HCT116 (cell line): Measurements from ENCODE around the gene MYL4.

Experiments used
- CEBPB ChIP-seq: IDR thresholded peaks from 2 replicates; pipeline ENCODE4 v1.6.1; 2012; ENCODE audit warnings: low read depth
- EGR1 ChIP-seq: IDR thresholded peaks from 2 replicates; pipeline ENCODE4 v1.6.1; 2012; ENCODE audit warnings: low read depth
- EZH2 ChIP-seq: fragments of 200-600 bp; sonication (generic); IDR thresholded peaks from 2 replicates; pipeline ENCODE4 v1.6.1; 2017; ENCODE audit warnings: antibody characterized with exemption, mixed run types
- JUND ChIP-seq: IDR thresholded peaks from 2 replicates; pipeline ENCODE4 v1.6.1; 2012
- POLR2A ChIP-seq: IDR thresholded peaks from 2 replicates; pipeline ENCODE4 v1.7.0; 2011; ENCODE audit warnings: borderline replicate concordance; ENCODE audit not compliant: insufficient read depth, insufficient read length; ENCODE audit errors: extremely low read depth
- POLR2AphosphoS5 ChIP-seq: IDR thresholded peaks from 2 replicates; pipeline ENCODE4 v1.6.1; 2011; ENCODE audit warnings: mild to moderate bottlenecking, low read depth, low read length, moderate library complexity
- RAD21 ChIP-seq: IDR thresholded peaks from 2 replicates; pipeline ENCODE4 v1.6.1; 2012; ENCODE audit warnings: low read depth, mild to moderate bottlenecking
- SIN3A ChIP-seq: IDR thresholded peaks from 2 replicates; pipeline ENCODE4 v1.6.1; 2012; ENCODE audit warnings: low read depth
- TCF7L2 ChIP-seq: IDR thresholded peaks from 2 replicates; pipeline ENCODE4 v1.7.0; 2011; ENCODE audit warnings: borderline replicate concordance, inconsistent platforms; ENCODE audit not compliant: insufficient read depth, insufficient read length; ENCODE audit errors: extremely low read depth
- ZFX ChIP-seq: fragments of 450-650 bp; IDR thresholded peaks from 2 replicates; pipeline ENCODE4 v1.6.1; 2017
- ZNF274 ChIP-seq: fragments of 200-500 bp; sonication (Bioruptor generic); IDR thresholded peaks from 2 replicates; pipeline ENCODE4 v1.6.1; 2014; ENCODE audit warnings: mild to moderate bottlenecking, low read depth, low read length, inconsistent platforms
- TF ChIP-seq, protein P1 (sequence below), 3 experiments: fragments of 200-600 bp in 1 of 3; sonication (generic) in 1 of 3; IDR thresholded peaks in 2 of 3; conservative IDR thresholded peaks in 1 of 3; 2 replicates each; pipeline ENCODE4 v1.5.1; 2012 to 2017; ENCODE audit warnings: low read depth in 2 of 3, low read length in 2 of 3, antibody characterized with exemption in 1 of 3, borderline replicate concordance in 1 of 3, control low read depth in 1 of 3, mild to moderate bottlenecking in 1 of 3, mixed read lengths in 1 of 3, mixed run types in 1 of 3, moderate library complexity in 1 of 3; ENCODE audit not compliant: insufficient read depth in 1 of 3
- TF ChIP-seq, protein P2 (sequence below): IDR thresholded peaks from 2 replicates; pipeline ENCODE4 v1.6.1; 2012
- TF ChIP-seq, protein P3 (sequence below): IDR thresholded peaks from 2 replicates; pipeline ENCODE4 v1.6.1; 2012; ENCODE audit warnings: low read depth

DNA sequence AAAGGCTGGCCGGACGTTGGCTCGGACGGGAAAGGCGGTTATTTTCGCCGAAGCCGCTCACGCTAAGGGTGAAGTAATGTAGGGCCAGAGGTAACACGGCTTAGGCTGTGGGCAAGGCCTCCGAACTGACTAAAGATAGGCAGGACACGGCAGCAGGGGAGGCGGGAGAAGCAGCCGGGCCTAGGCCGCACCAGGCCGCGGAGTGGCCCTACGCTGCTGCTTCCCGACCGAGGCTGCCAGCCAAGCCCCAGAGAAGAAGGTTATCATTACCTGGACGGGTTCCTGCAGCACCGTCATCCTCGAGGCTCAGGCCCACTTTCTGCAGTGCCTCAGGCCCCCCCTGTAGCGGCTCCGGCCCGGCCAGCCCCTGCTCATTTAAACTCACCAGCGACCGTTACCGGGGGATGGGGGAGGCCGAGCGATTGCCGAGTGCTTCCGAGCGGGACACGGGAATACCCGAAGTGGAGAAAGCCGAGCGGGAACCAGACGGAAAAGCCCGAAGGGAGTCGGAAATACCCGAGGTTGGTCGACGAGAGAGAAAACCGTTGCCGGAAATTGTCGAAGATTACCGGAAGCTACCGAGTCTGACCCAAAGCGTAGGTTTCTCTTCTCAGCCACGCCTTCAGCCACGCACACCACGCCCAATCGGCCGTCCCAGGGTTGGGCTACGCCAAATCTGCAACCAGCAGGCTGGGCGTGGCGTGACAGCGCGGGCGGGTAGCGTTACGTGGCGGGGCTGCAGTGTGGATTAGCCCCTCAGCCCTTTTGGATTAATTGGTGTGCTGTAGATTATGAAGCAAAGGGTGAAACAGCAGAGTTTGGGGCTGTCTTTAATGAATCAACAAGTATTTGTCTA, 20.0 kb upstream of the MYL4 start, which contains the start of gene CDC27:
- TF ChIP-seq ZFX (peak; percentile 100), EZH2 (no peak), POLR2A (peak; percentile 92), SIN3A (peak; percentile 62), POLR2AphosphoS5 (peak; percentile 88), RAD21 (no peak), EGR1 (peak; percentile 15; the same call in 1 of the 2 replicates), ZNF274 (no peak), TCF7L2 (no peak), JUND (no peak), CEBPB (no peak)
- TF ChIP-seq, protein P1, sequence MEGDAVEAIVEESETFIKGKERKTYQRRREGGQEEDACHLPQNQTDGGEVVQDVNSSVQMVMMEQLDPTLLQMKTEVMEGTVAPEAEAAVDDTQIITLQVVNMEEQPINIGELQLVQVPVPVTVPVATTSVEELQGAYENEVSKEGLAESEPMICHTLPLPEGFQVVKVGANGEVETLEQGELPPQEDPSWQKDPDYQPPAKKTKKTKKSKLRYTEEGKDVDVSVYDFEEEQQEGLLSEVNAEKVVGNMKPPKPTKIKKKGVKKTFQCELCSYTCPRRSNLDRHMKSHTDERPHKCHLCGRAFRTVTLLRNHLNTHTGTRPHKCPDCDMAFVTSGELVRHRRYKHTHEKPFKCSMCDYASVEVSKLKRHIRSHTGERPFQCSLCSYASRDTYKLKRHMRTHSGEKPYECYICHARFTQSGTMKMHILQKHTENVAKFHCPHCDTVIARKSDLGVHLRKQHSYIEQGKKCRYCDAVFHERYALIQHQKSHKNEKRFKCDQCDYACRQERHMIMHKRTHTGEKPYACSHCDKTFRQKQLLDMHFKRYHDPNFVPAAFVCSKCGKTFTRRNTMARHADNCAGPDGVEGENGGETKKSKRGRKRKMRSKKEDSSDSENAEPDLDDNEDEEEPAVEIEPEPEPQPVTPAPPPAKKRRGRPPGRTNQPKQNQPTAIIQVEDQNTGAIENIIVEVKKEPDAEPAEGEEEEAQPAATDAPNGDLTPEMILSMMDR (IDR thresholded peaks at IDR 0.05 in 2 of 3, conservative IDR thresholded peaks at IDR 0.05 in 1 of 3; ENCODE audit: borderline replicate concordance in 1 of 3, insufficient read depth in 1 of 3, low read depth in 2 of 3, low read length in 2 of 3) = no peak
- TF ChIP-seq, protein P2, sequence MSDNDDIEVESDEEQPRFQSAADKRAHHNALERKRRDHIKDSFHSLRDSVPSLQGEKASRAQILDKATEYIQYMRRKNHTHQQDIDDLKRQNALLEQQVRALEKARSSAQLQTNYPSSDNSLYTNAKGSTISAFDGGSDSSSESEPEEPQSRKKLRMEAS = peak; percentile 73
- TF ChIP-seq, protein P3, sequence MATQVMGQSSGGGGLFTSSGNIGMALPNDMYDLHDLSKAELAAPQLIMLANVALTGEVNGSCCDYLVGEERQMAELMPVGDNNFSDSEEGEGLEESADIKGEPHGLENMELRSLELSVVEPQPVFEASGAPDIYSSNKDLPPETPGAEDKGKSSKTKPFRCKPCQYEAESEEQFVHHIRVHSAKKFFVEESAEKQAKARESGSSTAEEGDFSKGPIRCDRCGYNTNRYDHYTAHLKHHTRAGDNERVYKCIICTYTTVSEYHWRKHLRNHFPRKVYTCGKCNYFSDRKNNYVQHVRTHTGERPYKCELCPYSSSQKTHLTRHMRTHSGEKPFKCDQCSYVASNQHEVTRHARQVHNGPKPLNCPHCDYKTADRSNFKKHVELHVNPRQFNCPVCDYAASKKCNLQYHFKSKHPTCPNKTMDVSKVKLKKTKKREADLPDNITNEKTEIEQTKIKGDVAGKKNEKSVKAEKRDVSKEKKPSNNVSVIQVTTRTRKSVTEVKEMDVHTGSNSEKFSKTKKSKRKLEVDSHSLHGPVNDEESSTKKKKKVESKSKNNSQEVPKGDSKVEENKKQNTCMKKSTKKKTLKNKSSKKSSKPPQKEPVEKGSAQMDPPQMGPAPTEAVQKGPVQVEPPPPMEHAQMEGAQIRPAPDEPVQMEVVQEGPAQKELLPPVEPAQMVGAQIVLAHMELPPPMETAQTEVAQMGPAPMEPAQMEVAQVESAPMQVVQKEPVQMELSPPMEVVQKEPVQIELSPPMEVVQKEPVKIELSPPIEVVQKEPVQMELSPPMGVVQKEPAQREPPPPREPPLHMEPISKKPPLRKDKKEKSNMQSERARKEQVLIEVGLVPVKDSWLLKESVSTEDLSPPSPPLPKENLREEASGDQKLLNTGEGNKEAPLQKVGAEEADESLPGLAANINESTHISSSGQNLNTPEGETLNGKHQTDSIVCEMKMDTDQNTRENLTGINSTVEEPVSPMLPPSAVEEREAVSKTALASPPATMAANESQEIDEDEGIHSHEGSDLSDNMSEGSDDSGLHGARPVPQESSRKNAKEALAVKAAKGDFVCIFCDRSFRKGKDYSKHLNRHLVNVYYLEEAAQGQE = no peak
